Loucy (cell line): ENCODE data around the gene MYCL.

Source experiments
- CTCF ChIP-seq: fragments of 200-600 bp; sonication (generic); conservative IDR thresholded peaks from 2 replicates; pipeline ENCODE4 v1.5.1; 2014; ENCODE audit warnings: mild to moderate bottlenecking, antibody characterized with exemption, low read length
- EZH2phosphoT487 ChIP-seq: fragments of 200-600 bp; IDR thresholded peaks from 2 replicates; pipeline ENCODE4 v1.6.1; 2018; ENCODE audit warnings: antibody characterized with exemption, mild to moderate bottlenecking, moderate library complexity, borderline replicate concordance

- no peak for TF ChIP-seq CTCF
- no peak for TF ChIP-seq EZH2phosphoT487
Measured at GRCh38 chr1:39886757-39887231, 14.9 kb downstream of the MYCL start.
